AG10803 (cell line): Measurements from ENCODE around the gene HAL.

ENCODE experiments used
- DNase-seq: peaks from one replicate; pipeline ENCODE4 v3.0.0; 2010; ENCODE audit warnings: low read depth
- H3K4me3 ChIP-seq: 2 replicates; pipeline ENCODE4 v1.5.1; 2011; ENCODE audit warnings: mild to moderate bottlenecking, low read length, control low read depth
- TF ChIP-seq, protein P1 (sequence below): conservative IDR thresholded peaks from 2 replicates; pipeline ENCODE4 v1.5.1; 2011; ENCODE audit warnings: mild to moderate bottlenecking, low read length, control low read depth, inconsistent platforms

Gene HAL

DNA sequence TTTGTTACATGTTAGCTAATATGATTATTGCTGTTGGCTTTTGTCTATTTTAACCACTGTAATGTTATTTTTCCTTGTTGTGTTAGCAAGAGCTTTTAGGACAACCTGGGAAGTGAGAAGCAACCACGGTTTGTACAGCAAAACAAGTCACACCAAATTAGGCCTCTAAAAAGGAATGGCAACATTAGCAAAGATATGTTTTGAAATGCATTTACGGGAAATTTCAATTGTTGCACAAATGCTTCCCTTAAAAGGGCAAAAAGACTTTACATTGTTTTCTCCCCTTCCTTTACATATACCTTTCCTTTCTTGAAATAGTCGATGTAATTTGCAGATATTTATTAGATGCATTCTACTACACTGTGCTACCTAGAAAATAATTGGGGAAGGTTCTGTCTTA lies 43.4 kb upstream of the HAL start:
- TF ChIP-seq, protein P1, sequence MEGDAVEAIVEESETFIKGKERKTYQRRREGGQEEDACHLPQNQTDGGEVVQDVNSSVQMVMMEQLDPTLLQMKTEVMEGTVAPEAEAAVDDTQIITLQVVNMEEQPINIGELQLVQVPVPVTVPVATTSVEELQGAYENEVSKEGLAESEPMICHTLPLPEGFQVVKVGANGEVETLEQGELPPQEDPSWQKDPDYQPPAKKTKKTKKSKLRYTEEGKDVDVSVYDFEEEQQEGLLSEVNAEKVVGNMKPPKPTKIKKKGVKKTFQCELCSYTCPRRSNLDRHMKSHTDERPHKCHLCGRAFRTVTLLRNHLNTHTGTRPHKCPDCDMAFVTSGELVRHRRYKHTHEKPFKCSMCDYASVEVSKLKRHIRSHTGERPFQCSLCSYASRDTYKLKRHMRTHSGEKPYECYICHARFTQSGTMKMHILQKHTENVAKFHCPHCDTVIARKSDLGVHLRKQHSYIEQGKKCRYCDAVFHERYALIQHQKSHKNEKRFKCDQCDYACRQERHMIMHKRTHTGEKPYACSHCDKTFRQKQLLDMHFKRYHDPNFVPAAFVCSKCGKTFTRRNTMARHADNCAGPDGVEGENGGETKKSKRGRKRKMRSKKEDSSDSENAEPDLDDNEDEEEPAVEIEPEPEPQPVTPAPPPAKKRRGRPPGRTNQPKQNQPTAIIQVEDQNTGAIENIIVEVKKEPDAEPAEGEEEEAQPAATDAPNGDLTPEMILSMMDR: no peak
- no peak overlapping the region for H3K4me3 ChIP-seq
- DNase-seq: no peak

DNA sequence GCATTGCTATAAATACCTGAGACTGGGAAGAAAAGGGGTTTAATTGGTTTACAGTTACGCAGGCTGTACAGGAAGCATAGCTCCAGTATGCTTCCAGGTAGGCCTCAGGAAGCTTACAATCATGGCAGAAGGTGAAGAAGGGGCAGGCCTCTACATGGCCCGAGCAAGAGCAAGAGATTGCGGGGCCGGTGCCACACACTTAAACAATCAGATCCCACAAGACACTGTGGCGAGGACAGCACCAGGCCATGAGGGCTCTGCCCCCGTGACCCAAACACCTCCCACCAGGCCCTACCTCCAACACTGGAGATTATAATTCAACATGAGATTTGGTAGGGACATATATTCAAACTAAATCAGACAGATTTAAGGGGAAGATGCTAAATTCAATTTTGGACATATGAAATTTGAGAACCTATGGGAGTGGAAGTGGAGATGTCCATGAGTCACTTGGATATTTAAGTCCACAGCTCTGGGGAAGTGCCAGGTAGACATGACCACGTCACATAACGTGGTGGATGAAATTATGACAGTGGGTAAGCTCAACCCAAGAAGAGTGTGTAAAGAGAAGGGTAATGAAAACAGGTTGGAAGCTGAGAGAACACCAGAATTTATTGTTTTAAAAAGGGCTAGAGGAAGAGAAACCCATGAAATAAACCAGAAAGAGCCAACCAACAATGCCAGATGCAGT lies 40.8 kb upstream of the HAL start:
- H3K4me3 ChIP-seq: no peak overlapping the region
- TF ChIP-seq, protein P1: no peak
- DNase-seq: peak; percentile 19

DNA sequence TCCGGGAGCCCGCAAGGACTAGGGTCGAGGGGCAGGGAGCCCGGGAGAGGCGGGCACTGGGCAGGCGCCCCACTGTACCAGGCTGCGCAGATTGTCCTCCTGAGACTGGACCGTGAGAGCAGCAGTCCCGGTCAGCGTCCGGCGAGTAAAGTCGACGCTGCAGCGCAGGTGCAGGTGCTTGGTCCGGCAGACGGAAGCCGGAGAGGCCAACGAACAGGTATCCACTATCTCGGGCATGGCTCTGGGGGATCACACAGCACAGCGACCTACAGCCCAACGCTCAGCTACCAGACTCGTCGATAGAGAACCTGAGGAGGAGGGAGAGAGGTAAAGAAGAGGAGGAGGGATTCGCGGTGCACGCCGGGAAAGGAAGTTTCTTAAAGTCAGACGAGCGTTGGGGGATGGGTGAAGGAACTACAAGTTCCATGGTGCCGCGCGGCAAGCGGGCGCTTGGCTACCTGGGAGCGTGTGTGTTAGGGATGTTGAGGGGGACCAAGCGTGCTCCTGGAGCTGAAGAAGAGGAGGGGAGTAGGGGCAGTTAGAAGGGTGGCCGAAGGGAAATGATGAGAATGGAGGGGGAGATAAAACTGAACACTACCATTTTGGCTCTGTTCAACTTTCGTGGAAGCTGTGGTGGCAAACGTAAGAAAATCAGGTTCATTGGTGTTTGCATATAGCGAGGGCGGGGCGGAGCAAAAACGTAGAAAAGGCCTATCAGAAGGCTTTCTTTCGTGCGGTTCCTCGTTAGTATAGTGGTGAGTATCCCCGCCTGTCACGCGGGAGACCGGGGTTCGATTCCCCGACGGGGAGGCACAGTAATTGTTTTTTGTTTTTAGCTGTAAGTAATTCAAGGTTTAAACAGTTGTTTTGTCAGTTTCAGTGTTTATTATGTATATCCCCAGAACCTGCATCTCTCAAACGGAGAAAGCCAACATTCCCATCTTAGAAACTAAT lies 39.4 kb upstream of the HAL start, which contains the start of gene LTA4H:
LTA4H (minus strand) TSS at position 305 of the 954 bp plus-strand sequence; CDS start at position 237, 68 bp downstream.
- DNase-seq: peak; percentile 97
- H3K4me3 ChIP-seq: peak within 1 kb of the TSS; percentile 98
- TF ChIP-seq, protein P1: no peak

DNA sequence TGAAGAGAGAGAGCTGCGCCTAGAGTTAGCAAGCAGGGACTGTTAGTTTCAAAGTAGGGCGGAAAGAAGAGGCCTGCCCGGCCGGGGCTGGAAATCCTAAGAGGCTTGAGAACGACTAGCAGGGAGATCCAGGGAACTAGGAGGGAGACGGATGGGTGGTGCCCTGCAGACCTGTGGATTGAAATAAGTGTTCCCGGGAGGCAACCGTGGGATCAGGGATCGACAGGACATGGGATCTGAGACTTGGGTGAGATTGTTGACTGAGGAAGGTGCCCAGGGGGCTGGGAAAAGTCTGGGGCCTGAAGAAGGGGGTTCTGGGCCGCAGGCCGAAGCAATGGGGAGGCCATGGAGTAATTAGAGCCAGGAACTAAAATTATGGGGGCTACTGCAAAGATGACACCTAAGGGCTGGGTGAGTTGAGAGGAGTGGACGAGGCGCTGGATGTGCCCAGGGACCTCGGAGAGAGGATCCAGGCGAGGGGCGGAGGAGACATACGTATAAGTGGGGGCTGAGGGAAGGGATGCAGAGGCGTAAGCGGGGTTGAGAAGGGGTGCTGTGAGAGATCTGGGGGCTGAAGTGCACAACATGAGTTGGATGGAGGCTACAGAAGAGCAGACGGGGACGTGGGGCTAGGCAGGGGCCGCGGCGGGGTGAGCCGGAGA lies 38.6 kb upstream of the HAL start:
- DNase-seq: peak; percentile 35
- TF ChIP-seq, protein P1: no peak
- peak overlapping the region; percentile 98 for H3K4me3 ChIP-seq

DNA sequence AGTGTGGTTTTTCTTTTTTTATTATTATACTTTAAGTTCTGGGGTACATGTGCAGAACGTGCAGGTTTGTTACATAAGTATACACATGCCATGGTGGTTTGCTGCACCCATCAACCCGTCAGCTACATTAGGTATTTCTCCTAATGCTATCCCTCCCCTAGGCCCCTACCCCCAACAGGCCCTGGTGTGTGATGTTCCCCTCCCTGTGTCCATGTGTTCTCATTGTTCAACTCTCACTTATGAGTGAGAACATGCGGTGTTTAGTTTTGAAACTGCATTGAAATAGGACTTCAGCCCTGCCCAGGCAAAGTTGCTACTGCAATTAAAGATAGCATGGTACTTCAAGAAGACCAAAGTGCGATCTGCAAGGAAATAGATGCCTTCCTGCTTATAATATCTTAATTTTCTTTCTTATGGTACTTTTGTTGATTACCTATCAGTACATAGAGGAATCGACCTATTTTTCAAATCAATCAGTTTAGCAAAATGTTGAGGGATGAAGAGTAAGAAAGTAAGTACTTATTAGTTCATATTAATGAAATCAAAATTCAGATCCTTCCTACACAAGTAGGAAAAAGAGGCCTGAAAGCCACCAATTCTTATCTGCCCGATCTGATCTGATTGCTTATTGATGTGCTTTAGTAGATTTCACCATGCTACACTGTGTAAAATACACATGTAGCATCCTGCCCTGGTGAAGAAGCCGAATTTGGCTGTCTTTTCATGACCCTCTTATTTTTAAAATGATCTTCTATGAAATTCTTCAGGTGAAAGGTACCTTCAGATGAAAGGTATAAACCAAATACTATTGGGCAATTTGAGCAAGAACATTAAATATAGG lies 37.6 kb upstream of the HAL start:
- TF ChIP-seq, protein P1: no peak
- no peak for DNase-seq
- H3K4me3 ChIP-seq: peak overlapping the region; percentile 98

DNA sequence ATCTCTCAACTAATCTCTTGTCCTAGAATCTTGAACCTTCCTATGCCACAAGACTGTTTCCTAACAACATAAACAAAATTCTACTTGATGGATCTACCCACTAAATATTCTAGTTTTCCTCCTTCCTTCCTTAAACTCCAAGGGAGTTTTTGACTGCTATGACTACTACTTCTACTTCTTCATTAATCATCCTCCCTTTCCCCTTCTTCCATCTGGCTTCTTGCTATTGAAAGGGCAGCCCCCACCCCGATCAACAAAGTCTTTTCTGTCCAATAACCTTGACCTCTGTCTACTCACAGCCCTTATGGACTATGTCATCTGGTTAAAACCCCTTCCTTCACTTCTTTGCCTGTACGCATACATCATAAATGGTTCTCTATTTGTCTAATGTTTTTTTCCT lies 33.7 kb upstream of the HAL start:
- no peak overlapping the region for H3K4me3 ChIP-seq
- TF ChIP-seq, protein P1: no peak
- DNase-seq: no peak
